EH (cell line): Measurements from ENCODE around the gene ATP1B1.
"Not testable (repeated sequence)": the region's sequence is repeated elsewhere in the genome, so short reads cannot be mapped to it uniquely, and the experiment has no call there.

Experiments used
- DNase-seq: peaks from one replicate; pipeline ENCODE4 v3.0.0-alpha.2; 2015; ENCODE audit warnings: low read depth

ATP1B1 gene

DNA sequence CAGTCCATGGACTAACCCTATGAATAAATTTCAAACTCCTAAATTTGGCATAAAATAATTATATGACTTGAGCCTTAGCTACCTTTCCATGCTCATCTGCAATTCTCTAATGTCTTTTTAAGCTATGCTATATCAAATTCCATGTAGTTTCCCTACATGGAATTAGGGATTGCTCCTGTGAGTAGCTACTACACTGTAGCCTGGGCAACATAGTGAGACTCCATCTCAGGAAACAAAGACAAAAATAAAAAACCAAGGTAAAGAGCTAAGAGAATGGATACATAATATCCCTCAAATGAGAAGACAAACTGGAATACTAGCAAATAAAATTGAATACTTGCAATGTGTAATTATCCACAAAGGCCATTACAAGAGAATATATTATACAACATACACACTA lies 37.5 kb downstream of the ATP1B1 start:
- no peak for DNase-seq

GRCh38 chr1:169144941-169145626 lies 38.6 kb downstream of the ATP1B1 start:
- no peak for DNase-seq

DNA sequence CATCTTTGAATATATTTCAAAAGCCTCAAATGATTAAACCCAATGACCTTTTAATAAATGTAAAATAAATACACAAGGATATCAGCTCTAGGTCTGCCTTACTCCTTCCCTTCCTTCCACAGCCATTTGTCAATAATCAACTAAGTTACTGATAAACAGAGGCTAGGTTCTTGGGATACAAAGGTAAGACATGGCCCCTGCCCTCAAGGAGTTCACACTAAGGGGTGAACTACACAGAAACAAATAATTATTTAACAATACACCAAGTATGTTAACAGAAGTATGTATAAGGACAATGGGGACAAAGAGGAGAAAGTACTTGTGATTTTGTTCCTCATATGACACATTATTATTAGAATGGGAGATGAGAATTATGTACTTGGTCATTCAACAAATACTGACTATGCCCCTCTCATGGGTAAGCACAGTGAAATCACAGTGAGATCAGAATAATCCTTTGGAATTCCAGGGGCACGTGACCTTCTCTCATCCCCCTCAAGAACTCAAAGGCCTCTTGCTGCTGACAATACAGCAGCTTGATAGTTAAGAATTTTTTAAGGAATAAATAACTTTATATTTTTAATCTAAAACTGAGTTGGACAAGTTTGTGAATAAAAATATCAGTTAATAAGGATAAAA lies 40.2 kb downstream of the ATP1B1 start:
- DNase-seq = no peak

DNA sequence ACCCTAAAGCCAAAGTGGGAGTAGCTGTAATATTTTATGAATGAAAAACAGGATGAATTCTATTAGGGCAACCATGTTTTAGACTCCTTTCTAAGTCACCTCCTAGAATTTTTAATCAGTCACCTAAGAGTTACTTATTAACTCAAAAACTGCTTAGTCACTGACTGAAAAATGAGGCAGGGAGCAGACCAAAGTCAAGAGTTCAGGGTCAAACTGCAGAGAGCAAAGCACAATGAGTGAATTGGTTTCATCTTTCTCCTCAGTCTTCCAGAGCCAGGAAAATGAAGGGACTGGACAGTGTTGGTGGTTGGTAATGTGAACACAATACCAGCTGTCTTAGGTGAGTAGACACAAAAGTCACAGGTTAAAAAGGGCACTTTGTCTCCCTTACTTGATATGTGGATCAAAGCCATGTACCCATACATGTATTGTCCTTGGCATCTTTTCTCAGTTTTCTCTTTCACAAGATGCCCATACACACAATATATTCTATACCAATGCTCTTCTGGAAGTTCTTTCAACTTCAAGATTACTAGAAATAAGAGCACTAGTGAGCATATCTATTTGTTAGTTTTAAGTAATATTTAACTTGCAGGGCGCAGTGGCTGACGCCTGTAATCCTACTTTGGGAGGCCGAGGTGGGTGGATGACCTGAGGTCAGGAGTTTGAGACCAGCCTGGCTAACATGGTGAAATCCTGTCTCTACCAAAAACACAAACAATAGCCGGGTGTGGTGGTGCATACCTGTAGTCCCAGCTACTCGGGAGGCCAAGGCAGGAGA lies 42.2 kb downstream of the ATP1B1 start:
- no peak for DNase-seq

GRCh38 chr1:169149555-169150286 lies 43.2 kb downstream of the ATP1B1 start:
- no peak for DNase-seq

- DNase-seq = no peak
Observed at GRCh38 chr1:169150641-169151337, 44.3 kb downstream of the ATP1B1 start.

GRCh38 chr1:169151338-169151837 lies 44.9 kb downstream of the ATP1B1 start:
- DNase-seq = no peak

DNA sequence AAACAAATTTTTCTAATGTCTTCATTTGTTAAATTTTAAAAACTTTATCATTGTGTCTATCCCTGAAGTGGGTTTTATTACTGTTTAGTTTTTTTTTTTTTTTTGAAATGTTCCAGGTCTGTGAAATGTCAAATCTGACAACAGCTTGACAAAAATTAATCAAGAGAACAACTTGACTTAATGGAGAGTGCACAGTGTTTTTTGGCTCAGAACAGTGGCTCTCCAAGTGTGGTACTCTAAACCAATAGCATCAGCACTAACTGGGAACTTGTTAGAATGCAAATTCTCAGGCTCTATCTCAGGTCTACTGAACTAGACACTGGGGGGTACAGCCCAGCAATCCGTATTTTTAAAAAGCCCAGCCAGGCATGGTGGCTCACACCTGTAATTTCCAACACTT lies 49.2 kb downstream of the ATP1B1 start:
- DNase-seq = no peak

- no peak for DNase-seq
Observed at GRCh38 chr1:169156580-169156979, 50.1 kb downstream of the ATP1B1 start.

GRCh38 chr1:169160845-169161495 lies 54.5 kb downstream of the ATP1B1 start:
- DNase-seq = peak; percentile 6

DNA sequence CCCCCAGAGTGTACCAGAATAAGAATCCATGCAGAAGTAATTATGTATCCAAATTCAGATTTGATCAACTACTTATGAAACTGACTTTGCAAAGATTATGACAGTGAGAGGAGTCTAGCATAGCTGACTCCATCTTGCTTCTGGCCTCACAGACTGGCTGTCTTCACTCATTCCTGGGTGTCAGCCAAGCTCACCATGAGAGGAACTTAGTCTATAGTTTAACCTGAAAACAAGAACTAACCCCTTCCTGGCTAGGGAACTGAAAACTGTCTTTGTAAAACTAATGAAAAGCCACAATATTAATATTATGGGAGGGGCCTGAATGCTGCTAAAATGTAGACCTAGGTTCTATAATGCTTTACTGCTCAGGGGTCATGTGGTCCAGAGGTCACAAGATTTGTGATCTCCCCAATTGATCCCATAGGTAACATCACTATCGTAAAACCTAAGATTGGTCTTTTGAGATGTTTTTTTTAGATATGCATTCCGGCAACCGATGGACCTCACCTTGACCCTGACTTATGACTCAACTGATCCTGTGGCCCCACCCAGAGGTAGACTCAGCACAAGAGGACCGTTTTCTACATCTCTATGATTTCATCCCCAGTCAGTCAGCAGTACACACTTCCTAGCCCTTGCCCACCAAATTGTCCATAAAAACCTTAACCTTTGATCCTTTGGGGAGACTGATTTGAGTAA lies 55.2 kb downstream of the ATP1B1 start:
- peak; percentile 11 for DNase-seq

- peak; percentile 29 for DNase-seq
Observed at GRCh38 chr1:169163059-169163458, 56.6 kb downstream of the ATP1B1 start.

DNA sequence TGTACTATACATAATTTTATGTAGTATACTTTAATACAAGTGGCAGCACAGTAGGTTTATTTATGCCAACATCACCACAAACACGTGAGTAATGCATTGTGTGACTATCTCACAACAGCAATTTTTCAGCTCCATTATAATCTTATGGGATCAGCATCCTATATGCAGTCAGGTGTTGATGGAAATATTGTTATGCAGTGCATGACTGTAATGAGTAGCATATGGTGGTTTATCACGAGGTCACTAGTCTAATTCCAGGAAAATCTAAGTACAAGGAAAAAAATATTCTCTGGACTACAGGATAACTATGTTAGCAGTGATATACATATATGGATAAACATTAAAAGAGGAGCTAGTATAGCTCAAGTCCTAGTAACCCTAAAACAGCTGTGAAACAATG lies 69.0 kb downstream of the ATP1B1 start:
- DNase-seq = no peak

DNA sequence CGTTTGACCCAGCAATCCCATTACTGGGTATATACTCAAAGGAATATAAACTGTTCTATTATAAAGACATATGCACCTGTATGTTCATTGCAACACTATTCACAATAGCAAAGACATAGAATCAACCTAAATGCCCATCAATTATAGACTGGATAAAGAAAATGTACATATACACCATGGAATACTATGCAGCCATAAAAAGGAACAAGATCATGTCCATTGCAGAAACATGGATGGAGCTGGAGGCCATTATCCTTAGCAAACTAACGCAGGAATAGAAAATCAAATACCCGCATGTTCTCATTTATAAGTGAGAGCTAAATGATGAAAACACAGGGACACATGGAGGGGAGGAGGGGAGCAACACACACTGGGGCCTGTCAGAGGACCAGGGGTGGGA lies 72.9 kb downstream of the ATP1B1 start:
- not testable (repeated sequence) for DNase-seq

GRCh38 chr1:169180174-169180573 lies 73.7 kb downstream of the ATP1B1 start:
- no peak for DNase-seq
